GM21723 (cell line): ENCODE results near the gene FGF12.

Source experiments
- ATAC-seq: cut with Tn5 transposase; IDR thresholded peaks from one replicate; pipeline ENCODE4 v1.9.1; 2021; ENCODE audit warnings: mild to moderate bottlenecking, moderate library complexity; ENCODE audit not compliant: unreplicated experiment

The FGF12 gene

GRCh38 chr3:192275741-192276355 is 451.5 kb downstream of the FGF12 start:
- no peak for ATAC-seq

- no peak for ATAC-seq
Measured at GRCh38 chr3:192273697-192274010, 453.7 kb downstream of the FGF12 start.

GRCh38 chr3:192273001-192273696 is 454.2 kb downstream of the FGF12 start:
- ATAC-seq = no peak

DNA sequence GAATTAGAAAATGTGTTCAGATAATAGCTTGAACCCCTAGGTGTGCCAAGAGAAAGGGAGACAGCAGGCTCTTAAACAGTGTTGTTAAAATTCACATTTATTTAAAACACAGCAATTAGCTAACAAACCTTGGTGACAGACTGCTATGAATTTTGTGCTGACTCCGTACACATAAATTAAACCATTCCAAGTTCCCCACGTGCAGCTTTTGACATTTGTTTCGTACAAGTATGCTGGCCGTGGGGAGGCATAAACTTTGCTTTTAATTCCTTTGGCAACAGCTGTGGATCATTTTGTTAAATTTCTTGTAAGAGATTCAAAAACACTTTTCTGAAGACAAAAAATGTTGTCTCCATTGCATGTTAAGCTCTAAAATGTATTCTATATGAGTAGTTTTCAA is 465.3 kb downstream of the FGF12 start:
- no peak for ATAC-seq

- ATAC-seq = no peak
Measured at GRCh38 chr3:192261135-192261534, 466.2 kb downstream of the FGF12 start.

GRCh38 chr3:192260116-192261010 is 467.0 kb downstream of the FGF12 start:
- ATAC-seq = no peak

DNA sequence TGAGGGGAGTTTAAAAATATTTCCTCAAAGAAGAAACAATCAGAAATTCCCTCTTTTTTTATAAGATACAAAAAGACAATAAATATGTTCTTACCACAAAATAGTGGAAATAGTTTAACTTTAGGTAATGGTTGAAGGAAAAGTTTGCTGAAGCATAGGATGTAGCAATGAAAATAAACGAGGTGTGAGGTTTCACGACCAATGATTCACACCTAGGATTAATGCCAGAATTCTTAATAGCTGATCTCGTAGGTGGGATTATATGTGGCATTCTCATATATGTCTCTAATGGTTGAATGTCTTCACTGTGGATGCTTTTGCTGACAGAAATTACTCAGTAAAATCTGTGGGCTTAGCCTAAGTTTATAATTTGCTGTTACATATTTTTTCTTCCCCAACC is 467.7 kb downstream of the FGF12 start:
- no peak for ATAC-seq

GRCh38 chr3:192258721-192259120 is 468.6 kb downstream of the FGF12 start:
- no peak for ATAC-seq

DNA sequence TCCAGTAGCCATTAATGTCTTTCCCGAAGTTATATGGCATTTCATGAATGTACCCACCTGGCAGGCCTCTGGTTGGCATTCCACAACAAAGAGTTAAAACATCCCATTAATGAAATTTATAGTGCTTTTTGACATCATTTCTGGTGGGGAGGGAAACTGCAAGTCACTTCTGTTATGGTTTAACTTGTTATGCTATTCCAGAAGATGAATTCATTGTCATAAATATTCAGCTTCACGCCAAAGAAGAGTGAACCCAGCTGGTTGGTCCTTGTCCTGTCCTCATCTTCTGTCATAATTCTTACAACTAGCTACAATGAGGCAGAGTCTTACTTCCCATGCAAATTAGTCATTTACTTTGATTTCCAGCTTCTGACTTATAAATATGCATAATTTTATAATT is 471.5 kb downstream of the FGF12 start:
- no peak for ATAC-seq

DNA sequence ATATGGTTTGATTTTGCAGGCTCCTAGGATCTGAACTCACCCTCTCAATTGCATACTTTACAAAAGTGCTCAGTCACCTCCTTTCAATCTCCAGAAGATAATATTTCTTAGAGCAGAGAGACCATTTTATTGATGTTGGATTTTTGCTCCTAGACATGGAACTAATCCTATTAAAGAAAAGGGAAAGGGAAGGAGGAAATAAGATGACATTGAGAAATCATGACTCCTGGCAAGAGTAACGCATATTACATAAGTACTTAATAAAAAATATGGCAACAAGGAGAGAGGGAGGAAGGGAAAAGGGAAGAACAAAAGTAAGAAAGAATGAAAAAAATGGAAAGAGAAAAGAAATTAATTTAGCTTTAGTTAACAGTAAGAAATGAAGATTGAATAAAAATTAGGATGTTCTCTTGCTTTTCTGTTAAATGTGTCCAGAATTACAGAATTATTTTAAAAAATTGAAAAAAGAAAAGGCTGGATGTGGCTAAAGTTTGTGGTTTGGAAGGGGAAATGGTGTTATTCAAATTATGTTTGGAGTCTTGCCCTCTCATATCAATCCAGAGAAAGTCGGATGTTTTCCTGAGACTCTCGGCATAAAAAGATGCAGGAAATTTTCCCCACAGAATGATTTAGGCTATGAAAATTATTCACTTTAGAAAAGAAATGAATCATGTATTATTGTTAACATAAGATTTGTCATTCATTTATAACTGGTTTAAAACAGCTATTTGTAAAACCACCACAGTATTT is 474.0 kb downstream of the FGF12 start:
- no peak for ATAC-seq

DNA sequence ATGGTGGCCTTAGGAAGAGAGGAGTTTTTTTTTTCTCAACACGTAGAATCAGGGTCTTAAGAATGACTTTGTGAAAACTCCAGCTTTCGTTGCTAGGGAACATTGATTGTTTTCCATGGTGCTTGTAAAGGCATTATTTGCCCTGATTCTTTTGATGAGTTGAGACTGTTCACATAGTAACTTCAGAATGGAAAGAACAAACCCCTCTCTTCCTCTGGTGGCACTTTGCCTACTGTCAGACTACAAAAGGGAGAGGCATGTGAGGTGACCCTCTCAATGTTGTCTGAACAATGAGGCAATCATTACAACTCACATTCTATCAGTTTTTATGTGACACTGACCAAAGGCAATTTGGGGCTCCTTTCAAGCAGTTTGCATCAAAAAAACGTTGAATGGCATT is 477.8 kb downstream of the FGF12 start:
- no peak for ATAC-seq

DNA sequence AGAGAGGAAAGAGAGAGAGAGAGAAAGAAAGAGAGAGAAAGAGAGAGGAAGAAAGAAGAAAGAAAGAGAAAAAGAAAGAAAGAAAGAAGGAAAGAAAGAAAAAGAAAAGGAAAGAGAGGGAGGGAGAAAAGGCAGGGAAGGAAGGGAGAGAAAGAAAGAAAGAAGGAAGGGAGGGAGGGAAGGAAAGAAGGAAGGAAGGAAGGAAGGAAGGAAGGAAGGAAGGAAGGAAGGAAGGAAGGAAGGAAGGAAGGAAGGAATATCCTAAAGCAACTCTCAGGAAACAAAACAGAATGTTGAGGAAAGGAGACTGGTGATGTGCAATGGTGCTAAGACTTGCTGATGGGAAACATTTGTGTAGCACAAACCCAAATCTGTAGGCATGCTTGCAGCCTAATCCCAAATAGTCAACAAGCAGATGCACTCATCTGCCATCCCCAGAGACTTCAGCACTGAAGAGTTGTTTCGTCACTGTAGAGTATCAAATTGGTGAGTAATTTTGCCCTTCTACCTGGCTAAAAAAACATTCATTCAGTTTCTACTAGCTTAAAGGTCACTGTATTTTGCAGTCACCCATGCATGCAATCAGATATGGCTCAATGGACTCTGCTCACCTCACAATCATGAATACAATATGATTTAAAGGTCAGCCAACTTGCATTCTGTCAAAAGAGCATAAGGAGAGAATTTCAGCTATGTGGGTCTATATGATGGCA is 480.3 kb downstream of the FGF12 start:
- no peak for ATAC-seq

GRCh38 chr3:192244591-192244990 is 482.8 kb downstream of the FGF12 start:
- no peak for ATAC-seq

- ATAC-seq = no peak
Measured at GRCh38 chr3:192239956-192240355, 487.4 kb downstream of the FGF12 start.

- no peak for ATAC-seq
Measured at GRCh38 chr3:192237992-192238608, 489.2 kb downstream of the FGF12 start.

DNA sequence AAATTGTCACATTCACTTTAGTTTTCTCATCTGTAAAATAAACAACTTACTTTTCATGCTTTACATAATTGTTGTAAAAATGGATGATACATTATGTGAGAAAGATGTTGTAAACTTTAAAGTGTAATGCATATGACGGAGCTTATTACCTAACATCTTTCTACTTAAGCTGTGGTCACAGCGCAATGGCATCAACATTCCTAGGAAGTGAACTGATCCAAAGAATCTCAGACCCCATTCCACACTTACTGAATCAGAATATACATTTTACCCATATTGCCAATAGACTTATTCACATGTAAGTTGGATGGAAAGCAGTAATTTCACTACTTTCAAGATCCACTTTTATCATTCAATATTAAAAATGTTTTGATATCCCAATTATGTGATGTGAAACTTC is 497.5 kb downstream of the FGF12 start:
- no peak for ATAC-seq

GRCh38 chr3:192224634-192225155 is 502.6 kb downstream of the FGF12 start:
- ATAC-seq = no peak

GRCh38 chr3:192223815-192224214 is 503.5 kb downstream of the FGF12 start:
- no peak for ATAC-seq

GRCh38 chr3:192220915-192221314 is 506.4 kb downstream of the FGF12 start:
- ATAC-seq = no peak

- ATAC-seq = no peak
Measured at GRCh38 chr3:192219926-192220325, 507.4 kb downstream of the FGF12 start.
